OCI-LY1 (cell line): ENCODE results near the gene HLA-DMA.
A peak's percentile ranks its signal among the peaks of the same experiment; 100 is the strongest.

Experiments used
- H2AFZ ChIP-seq: fragments of 200-600 bp; sonication (generic), shearing (Covaris generic); 2 replicates; pipeline ENCODE4 v1.6.0; 2014; ENCODE audit warnings: antibody characterized with exemption, mild to moderate bottlenecking, low read length
- H3F3A ChIP-seq: fragments of 200-600 bp; sonication (generic), shearing (Covaris generic); 2 replicates; pipeline ENCODE4 v1.6.0; 2014; ENCODE audit warnings: mild to moderate bottlenecking, antibody characterized with exemption, low read length, moderate library complexity; ENCODE audit not compliant: insufficient read depth
- H3K27ac ChIP-seq: fragments of 200-600 bp; sonication (generic); 2 replicates; pipeline ENCODE4 v1.5.1; 2014; ENCODE audit warnings: low read length, mixed run types, mild to moderate bottlenecking, low read depth; ENCODE audit not compliant: poor library complexity, severe bottlenecking
- H3K27me3 ChIP-seq: fragments of 200-600 bp; sonication (generic); 2 replicates; pipeline ENCODE4 v1.6.0; 2014; ENCODE audit warnings: antibody characterized with exemption, mild to moderate bottlenecking, low read length, moderate library complexity; ENCODE audit not compliant: insufficient read depth
- H3K36me3 ChIP-seq: fragments of 200-600 bp; sonication (generic); 2 replicates; pipeline ENCODE4 v1.6.1; 2014; ENCODE audit warnings: mild to moderate bottlenecking, antibody characterized with exemption, low read length, moderate library complexity, mixed read lengths; ENCODE audit not compliant: insufficient read depth
- H3K4me1 ChIP-seq: fragments of 200-600 bp; sonication (generic); 2 replicates; pipeline ENCODE4 v1.5.1; 2014; ENCODE audit warnings: mild to moderate bottlenecking, low read length, moderate library complexity; ENCODE audit not compliant: insufficient read depth, severe bottlenecking
- H3K4me2 ChIP-seq: fragments of 200-600 bp; sonication (generic), shearing (Covaris generic); 2 replicates; pipeline ENCODE4 v1.6.1; 2014; ENCODE audit warnings: low read length
- H3K4me3 ChIP-seq: fragments of 200-600 bp; sonication (generic); 2 replicates; pipeline ENCODE4 v1.5.1; 2014; ENCODE audit warnings: low read length, low read depth, mild to moderate bottlenecking, mixed read lengths; ENCODE audit not compliant: poor library complexity, severe bottlenecking
- H3K79me2 ChIP-seq: fragments of 200-600 bp; shearing (Covaris generic); 2 replicates; pipeline ENCODE4 v1.6.1; 2016; ENCODE audit warnings: mixed run types, low read length, mixed read lengths; ENCODE audit not compliant: insufficient read depth
- H3K9ac ChIP-seq: fragments of 200-600 bp; sonication (generic), shearing (Covaris generic); 2 replicates; pipeline ENCODE4 v1.6.1; 2014; ENCODE audit warnings: mild to moderate bottlenecking, low read length, mixed read lengths
- H3K9me2 ChIP-seq: fragments of 200-600 bp; sonication (generic), shearing (Covaris generic); 2 replicates; pipeline ENCODE4 v1.6.1; 2014; ENCODE audit warnings: low read depth, mild to moderate bottlenecking, low read length, mixed read lengths
- H3K9me3 ChIP-seq: fragments of 200-600 bp; shearing (Covaris generic); 2 replicates; pipeline ENCODE4 v1.6.1; 2014; ENCODE audit warnings: low read length, mixed read lengths
- H4K20me1 ChIP-seq: fragments of 200-600 bp; sonication (generic), shearing (Covaris generic); 2 replicates; pipeline ENCODE4 v1.6.0; 2016; ENCODE audit warnings: mild to moderate bottlenecking, low read length; ENCODE audit not compliant: insufficient read depth
- CTCF ChIP-seq: fragments of 200-600 bp; sonication (generic), shearing (Covaris generic); IDR thresholded peaks from 2 replicates; pipeline ENCODE4 v1.5.1; 2017; ENCODE audit warnings: mild to moderate bottlenecking, antibody characterized with exemption, low read length, moderate library complexity, mixed read lengths
- EZH2 ChIP-seq: fragments of 200-600 bp; sonication (generic), shearing (Covaris generic); IDR thresholded peaks from 2 replicates; pipeline ENCODE4 v1.8.0; 2017; ENCODE audit warnings: borderline replicate concordance, mixed run types, mild to moderate bottlenecking, antibody characterized with exemption, low read length, moderate library complexity, mixed read lengths

Gene HLA-DMA

GRCh38 chr6:32933661-32934085 lies 19.2 kb downstream of the HLA-DMA start:
- no peaks in the 10 kb centered on the region for H3K27me3 ChIP-seq
- no peak overlapping the region for H3K4me3 ChIP-seq
- H4K20me1 ChIP-seq, result no peaks in the 10 kb centered on the region
- no peak overlapping the region for H3K9ac ChIP-seq
- H3K4me1 ChIP-seq, result peaks cover 32% of the 10 kb centered on the region
- TF ChIP-seq CTCF (peak; percentile 87), EZH2 (no peak)
- no peaks in the 10 kb centered on the region for H3F3A ChIP-seq
- H3K27ac ChIP-seq, result no peak overlapping the region
- H2AFZ ChIP-seq, result no peak overlapping the region
- no peak overlapping the region for H3K4me2 ChIP-seq
- H3K79me2 ChIP-seq, result no peaks in the 10 kb centered on the region
- H3K9me3 ChIP-seq, result no peaks in the 10 kb centered on the region
- no peaks in the 10 kb centered on the region for H3K9me2 ChIP-seq
- H3K36me3 ChIP-seq, result no peaks in the 10 kb centered on the region

- Histone ChIP-seq H3K4me3 (no peak overlapping the region), H3K9me2 (no peaks in the 10 kb centered on the region), H3K9me3 (no peaks in the 10 kb centered on the region), H3K4me1 (peaks cover 19% of the 10 kb centered on the region), H3F3A (no peaks in the 10 kb centered on the region), H2AFZ (no peak overlapping the region), H3K79me2 (no peaks in the 10 kb centered on the region), H4K20me1 (no peaks in the 10 kb centered on the region), H3K9ac (no peak overlapping the region), H3K27me3 (no peaks in the 10 kb centered on the region), H3K4me2 (no peak overlapping the region), H3K27ac (no peak overlapping the region), H3K36me3 (no peaks in the 10 kb centered on the region)
- TF ChIP-seq CTCF (no peak), EZH2 (no peak)
These were observed 20.6 kb downstream of the HLA-DMA start for GRCh38 chr6:32932132-32932868.

- Histone ChIP-seq H3K4me3 (no peak overlapping the region), H4K20me1 (no peaks in the 10 kb centered on the region), H3K4me1 (peaks cover 9% of the 10 kb centered on the region), H3K9me3 (no peaks in the 10 kb centered on the region), H3F3A (no peaks in the 10 kb centered on the region), H3K4me2 (no peak overlapping the region), H2AFZ (no peak overlapping the region), H3K9me2 (no peaks in the 10 kb centered on the region), H3K36me3 (no peaks in the 10 kb centered on the region), H3K27me3 (no peaks in the 10 kb centered on the region), H3K79me2 (no peaks in the 10 kb centered on the region), H3K9ac (no peak overlapping the region), H3K27ac (no peak overlapping the region)
- no peak for TF ChIP-seq EZH2
- TF ChIP-seq CTCF, result no peak
These were observed 21.7 kb downstream of the HLA-DMA start for GRCh38 chr6:32931211-32931610.
